H9 (cell line): Measurements from ENCODE around the gene PARP8. TPM values are rescaled to one million over a fixed set of nuclear protein-coding genes. Genes with fewer than 3 reads are reported as not detected.

Experiments used
- DNase-seq: peaks from one replicate; pipeline ENCODE4 v3.0.0-alpha.2; 2017
- H2AFZ ChIP-seq: one replicate; pipeline ENCODE4 v1.6.1; 2013; ENCODE audit warnings: mild to moderate bottlenecking, low read length, control low read depth, moderate library complexity
- H2AK5ac ChIP-seq: 2 replicates; pipeline ENCODE4 v1.6.1; 2013; ENCODE audit warnings: low read length, control low read depth, mixed read lengths; ENCODE audit not compliant: insufficient read length
- H2BK120ac ChIP-seq: one replicate; pipeline ENCODE4 v1.6.1; 2013; ENCODE audit warnings: low read depth, mild to moderate bottlenecking, low read length, control low read depth, inconsistent platforms; ENCODE audit not compliant: poor library complexity, severe bottlenecking
- H2BK12ac ChIP-seq: 2 replicates; pipeline ENCODE4 v1.6.1; 2013; ENCODE audit warnings: low read length, control low read depth, mixed read lengths, low read depth; ENCODE audit not compliant: insufficient read length
- H2BK15ac ChIP-seq: 2 replicates; pipeline ENCODE4 v1.6.1; 2013; ENCODE audit warnings: low read depth, low read length, control low read depth
- H2BK20ac ChIP-seq: one replicate; pipeline ENCODE4 v1.6.1; 2013; ENCODE audit warnings: low read depth, mild to moderate bottlenecking, low read length, control low read depth, inconsistent platforms; ENCODE audit not compliant: poor library complexity, severe bottlenecking
- H2BK5ac ChIP-seq: 2 replicates; pipeline ENCODE4 v1.6.1; 2013; ENCODE audit warnings: low read length, control low read depth, mixed read lengths; ENCODE audit not compliant: insufficient read length
- H3K14ac ChIP-seq: 2 replicates; pipeline ENCODE4 v1.6.1; 2013; ENCODE audit warnings: low read length, control low read depth; ENCODE audit not compliant: insufficient read depth
- H3K18ac ChIP-seq: 2 replicates; pipeline ENCODE4 v1.6.1; 2013; ENCODE audit warnings: low read depth, mild to moderate bottlenecking, mixed read lengths, low read length, control low read depth; ENCODE audit not compliant: insufficient read length
- H3K23ac ChIP-seq: 2 replicates; pipeline ENCODE4 v1.6.1; 2013; ENCODE audit warnings: low read length, control low read depth, mixed read lengths, low read depth; ENCODE audit not compliant: insufficient read length
- H3K23me2 ChIP-seq: 2 replicates; pipeline ENCODE4 v1.6.1; 2013; ENCODE audit warnings: low read depth, mild to moderate bottlenecking, mixed read lengths, low read length, control low read depth; ENCODE audit not compliant: insufficient read length, poor library complexity, severe bottlenecking
- H3K27ac ChIP-seq: 2 replicates; pipeline ENCODE4 v1.5.1; 2013; ENCODE audit warnings: low read length, control low read depth, mixed read lengths, low read depth; ENCODE audit not compliant: insufficient read length
- H3K27me3 ChIP-seq: 2 replicates; pipeline ENCODE4 v1.6.1; 2013; ENCODE audit warnings: low read length, control low read depth, inconsistent platforms; ENCODE audit not compliant: insufficient read depth
- H3K4ac ChIP-seq: 2 replicates; pipeline ENCODE4 v1.6.1; 2013; ENCODE audit warnings: low read depth, mild to moderate bottlenecking, control low read depth, inconsistent platforms, low read length, moderate library complexity
- H3K4me1 ChIP-seq: 2 replicates; pipeline ENCODE4 v1.6.1; 2013; ENCODE audit warnings: low read length, control low read depth, inconsistent platforms; ENCODE audit not compliant: insufficient read depth
- H3K4me2 ChIP-seq: 2 replicates; pipeline ENCODE4 v1.6.1; 2013; ENCODE audit warnings: low read length, control low read depth, mixed read lengths; ENCODE audit not compliant: insufficient read length, insufficient read depth
- H3K56ac ChIP-seq: 2 replicates; pipeline ENCODE4 v1.6.1; 2013; ENCODE audit warnings: low read depth, mild to moderate bottlenecking, mixed read lengths, low read length, control low read depth; ENCODE audit not compliant: insufficient read length
- H3K79me1 ChIP-seq: 2 replicates; pipeline ENCODE4 v1.6.1; 2013; ENCODE audit warnings: low read depth, mild to moderate bottlenecking, moderate library complexity, low read length, control low read depth, inconsistent platforms; ENCODE audit not compliant: insufficient read depth, poor library complexity, severe bottlenecking
- H3K79me2 ChIP-seq: 2 replicates; pipeline ENCODE4 v1.6.1; 2013; ENCODE audit warnings: low read length, control low read depth, inconsistent platforms; ENCODE audit not compliant: insufficient read depth
- H3K9ac ChIP-seq: 2 replicates; pipeline ENCODE4 v1.6.1; 2013; ENCODE audit warnings: low read length, control low read depth, mixed read lengths; ENCODE audit not compliant: insufficient read length; ENCODE audit errors: extremely low read depth
- H3K9me3 ChIP-seq: one replicate; pipeline ENCODE4 v1.6.1; 2013; ENCODE audit warnings: low read depth, low read length, inconsistent platforms; ENCODE audit not compliant: control insufficient read depth
- H3T11ph ChIP-seq: one replicate; pipeline ENCODE4 v1.6.1; 2013; ENCODE audit warnings: mild to moderate bottlenecking, low read length, control low read depth, inconsistent platforms
- H4K20me1 ChIP-seq: one replicate; pipeline ENCODE4 v1.6.1; 2013; ENCODE audit not compliant: control insufficient read depth, insufficient read length, insufficient read depth
- H4K5ac ChIP-seq: 2 replicates; pipeline ENCODE4 v1.6.1; 2013; ENCODE audit warnings: low read depth, mild to moderate bottlenecking, mixed read lengths, low read length, control low read depth; ENCODE audit not compliant: insufficient read length
- H4K8ac ChIP-seq: replicated peaks from 2 replicates; pipeline ENCODE4 v1.6.1; 2013; ENCODE audit warnings: low read length, control low read depth, mixed read lengths, low read depth; ENCODE audit not compliant: insufficient read length
- H4K91ac ChIP-seq: 2 replicates; pipeline ENCODE4 v1.6.1; 2013; ENCODE audit warnings: low read depth, mild to moderate bottlenecking, moderate library complexity, mixed read lengths, low read length, control low read depth; ENCODE audit not compliant: insufficient read length
- H3K27ac Mint-ChIP-seq, 3 experiments: 2 replicates in 2 of 3; 3 replicates in 1 of 3; pipeline ENCODE4 v1.8.0; 2020 to 2021; ENCODE audit warnings: mixed read lengths in 3 of 3, mild to moderate bottlenecking in 1 of 3, moderate library complexity in 1 of 3
- H3K27me3 Mint-ChIP-seq: 2 replicates; pipeline ENCODE4 v1.8.0; 2021; ENCODE audit warnings: low read depth, mild to moderate bottlenecking, moderate library complexity, mixed read lengths
- H3K36me3 Mint-ChIP-seq, 3 experiments: 2 replicates in 2 of 3; 3 replicates in 1 of 3; pipeline ENCODE4 v1.8.0; 2020 to 2021; ENCODE audit warnings: low read depth in 3 of 3, mixed read lengths in 3 of 3; ENCODE audit not compliant: insufficient read depth in 1 of 3
- H3K4me1 Mint-ChIP-seq, 2 experiments: 2 replicates each; pipeline ENCODE4 v1.8.0; 2020; ENCODE audit warnings: mixed read lengths in 2 of 2
- H3K4me3 Mint-ChIP-seq, 2 experiments: 2 replicates in 1 of 2; 3 replicates in 1 of 2; pipeline ENCODE4 v1.8.0; 2020 to 2021; ENCODE audit warnings: mild to moderate bottlenecking in 2 of 2, mixed read lengths in 2 of 2, moderate library complexity in 1 of 2
- H3K9me3 Mint-ChIP-seq, 2 experiments: 2 replicates in 1 of 2; 3 replicates in 1 of 2; pipeline ENCODE4 v1.8.0; 2020; ENCODE audit warnings: mild to moderate bottlenecking in 2 of 2, mixed read lengths in 2 of 2, moderate library complexity in 1 of 2
- CTCF ChIP-seq: fragments of 200-600 bp; sonication (generic); conservative IDR thresholded peaks from 3 replicates; pipeline ENCODE4 v1.8.0; 2021; ENCODE audit warnings: antibody characterized with exemption, mild to moderate bottlenecking
- WGBS: extraction: QIAGEN DNeasy Blood & Tissue Kit; methylation state at CpG from one replicate; pipeline ENCODE4 v1.1.7; 2013; ENCODE audit warnings: missing lambda C conversion rate, low lambda C conversion rate, mixed read lengths; ENCODE audit not compliant: insufficient read length; ENCODE audit errors: extremely low coverage; 5-methylcytosine and 5-hydroxymethylcytosine counted together
- total RNA-seq: library from RNA; stranded (reverse); gene quantifications from 2 replicates; pipeline ENCODE4 v1.2.1, GENCODE V29; 2021

Gene PARP8
- total RNA-seq, 1 experiment from 2014 or later: 34.0 TPM

- Histone ChIP-seq H4K5ac (no peak overlapping the region), H3K23ac (no peak overlapping the region), H3K4me1 (no peaks in the 10 kb centered on the region), H3K23me2 (no peaks in the 10 kb centered on the region), H3K27me3 (no peaks in the 10 kb centered on the region), H4K20me1 (no peaks in the 10 kb centered on the region), H2BK5ac (no peak overlapping the region), H4K8ac (no peak overlapping the region), H2BK20ac (no peak overlapping the region), H3K79me2 (no peaks in the 10 kb centered on the region), H3K27ac (no peak overlapping the region), H2BK120ac (no peak overlapping the region), H3K9me3 (no peaks in the 10 kb centered on the region), H3K9ac (no peak overlapping the region), H2BK12ac (no peak overlapping the region), H3K14ac (no peak overlapping the region), H2BK15ac (no peak overlapping the region), H3K79me1 (no peaks in the 10 kb centered on the region), H3T11ph (no peak overlapping the region), H3K4me2 (no peak overlapping the region), H3K18ac (no peak overlapping the region), H2AFZ (no peak overlapping the region), H4K91ac (no peak overlapping the region), H3K4ac (no peak overlapping the region), H2AK5ac (no peak overlapping the region), H3K56ac (no peak overlapping the region)
- no peak for DNase-seq
- no peak overlapping the region for H3K27ac Mint-ChIP-seq
- WGBS: no CpG with 5 or more reads among the region's 2 CpGs
- H3K36me3 Mint-ChIP-seq: peaks cover 4 to 21% (median 16%) of the 10 kb centered on the region in 3 experiments
- no peak overlapping the region for H3K4me3 Mint-ChIP-seq
- H3K4me1 Mint-ChIP-seq: no peaks in the 10 kb centered on the region
- no peaks in the 10 kb centered on the region for H3K9me3 Mint-ChIP-seq
- no peaks in the 10 kb centered on the region for H3K27me3 Mint-ChIP-seq
- TF ChIP-seq CTCF: no peak
These were observed 157.7 kb downstream of the PARP8 start for GRCh38 chr5:50824109-50824508.
